Esophagus muscularis mucosa (tissue), 4 donors: ENCODE data around the gene NMNAT3. TPM values are rescaled to one million over a fixed set of nuclear protein-coding genes. Genes with fewer than 3 reads are reported as not detected.
"Not testable (repeated sequence)": the region's sequence is repeated elsewhere in the genome, so short reads cannot be mapped to it uniquely, and the experiment has no call there.

Experiments
- DNase-seq: peaks from one replicate; pipeline ENCODE4 v3.0.0-alpha.2; 2017; ENCODE audit errors: extremely low spot score
- H3K27ac ChIP-seq, 4 donors: fragments of 200-600 bp; sonication (generic); replicated peaks in 1 of 4; 1 replicate in 3 of 4; 2 replicates in 1 of 4; pipeline ENCODE4 v1.5.1; 2016 to 2019; ENCODE audit warnings: mild to moderate bottlenecking in 1 of 4
- H3K27me3 ChIP-seq, 4 donors: fragments of 200-600 bp; sonication (generic); one replicate each; pipeline versions ENCODE4 v1.5.1 to v1.6.0; 2016 to 2019
- H3K36me3 ChIP-seq, 4 donors: fragments of 200-600 bp; sonication (generic); one replicate each; pipeline ENCODE4 v1.5.1; 2016 to 2019
- H3K4me1 ChIP-seq, 4 donors: fragments of 200-600 bp; sonication (generic); one replicate each; pipeline ENCODE4 v1.5.1; 2016 to 2019
- H3K4me3 ChIP-seq, 4 donors: fragments of 200-600 bp; sonication (generic); 1 replicate in 2 of 4; 2 replicates in 2 of 4; pipeline ENCODE4 v1.5.1; 2016 to 2019; ENCODE audit warnings: mild to moderate bottlenecking in 4 of 4, moderate library complexity in 1 of 4
- H3K9me3 ChIP-seq, 4 donors: fragments of 200-600 bp; sonication (generic); 1 replicate in 3 of 4; 2 replicates in 1 of 4; pipeline ENCODE4 v1.5.1; 2016 to 2019
- EP300 ChIP-seq: sonication (generic); formaldehyde crosslinking; IDR thresholded peaks from one replicate; pipeline ENCODE4 v1.6.1; 2017; ENCODE audit warnings: antibody characterized with exemption
- POLR2A ChIP-seq: fragments of 450-650 bp; IDR thresholded peaks from one replicate; pipeline ENCODE4 v1.6.1; 2017; ENCODE audit warnings: antibody characterized with exemption, moderate library complexity, mild to moderate bottlenecking, low read depth
- POLR2AphosphoS5 ChIP-seq, 2 donors: sonication (generic); formaldehyde crosslinking; IDR thresholded peaks; one replicate each; pipeline ENCODE4 v1.6.1; 2017; ENCODE audit warnings: antibody characterized with exemption in 2 of 2
- WGBS: methylation state at CpG from one replicate; pipeline ENCODE4 v1.1.5; 2018; 5-methylcytosine and 5-hydroxymethylcytosine counted together
- intact Hi-C: fragments of 100-400 bp; cut with DNase I; formaldehyde crosslinking; loops from one replicate; pipeline ENCODE4 v1.15.1; 2023
- total RNA-seq, 4 donors: library from RNA; depleted of rRNA; stranded (reverse); fragments of >200 nt; gene quantifications; one replicate each; pipeline versions ENCODE4 v1.1.0 to v1.2.1, GENCODE V29; 2016
- TF ChIP-seq, protein P1 (sequence below), 3 experiments: fragments of 200-600 bp in 2 of 3; fragments of 450-650 bp in 1 of 3; sonication (generic) in 2 of 3; IDR thresholded peaks; one replicate each; pipeline ENCODE4 v1.5.1; 2017 to 2019; ENCODE audit warnings: antibody characterized with exemption in 3 of 3, mild to moderate bottlenecking in 2 of 3, moderate library complexity in 1 of 3

The NMNAT3 gene
- total RNA-seq, 4 donors from 2014 or later, result 10.7 to 15.6 (median 11.4) TPM

DNA sequence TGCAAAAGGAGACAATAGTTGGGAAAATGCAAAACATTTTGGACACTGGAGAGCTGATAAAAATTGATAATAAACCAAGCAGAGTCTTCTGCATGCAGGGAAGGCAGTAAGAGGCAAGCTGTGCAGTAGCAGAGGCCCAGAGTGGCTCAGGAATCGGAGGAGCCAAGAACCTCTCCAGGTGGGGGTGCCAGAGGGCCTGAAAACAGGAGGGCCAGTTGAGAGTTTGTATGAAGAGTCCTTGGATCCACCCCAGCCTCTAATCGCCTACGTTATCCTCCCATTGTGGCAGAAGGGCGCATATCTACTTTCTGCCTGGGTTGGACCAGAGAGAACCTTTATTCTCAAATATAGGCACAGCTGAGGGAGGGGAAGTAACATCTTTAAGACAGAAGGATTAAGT lies 89.3 kb downstream of the NMNAT3 start:
- Histone ChIP-seq H3K4me3 (no peak overlapping the region), H3K36me3 (peaks cover 0 to 2% (median 0%) of the 10 kb centered on the region in 4 donors), H3K9me3 (no peaks in the 10 kb centered on the region), H3K4me1 (no peaks in the 10 kb centered on the region), H3K27me3 (no peaks in the 10 kb centered on the region), H3K27ac (no peak overlapping the region)
- WGBS, result 91% methylated on average over 4 of the region's 4 CpGs
- DNase-seq, result peak; percentile 89
- TF ChIP-seq, protein P1, sequence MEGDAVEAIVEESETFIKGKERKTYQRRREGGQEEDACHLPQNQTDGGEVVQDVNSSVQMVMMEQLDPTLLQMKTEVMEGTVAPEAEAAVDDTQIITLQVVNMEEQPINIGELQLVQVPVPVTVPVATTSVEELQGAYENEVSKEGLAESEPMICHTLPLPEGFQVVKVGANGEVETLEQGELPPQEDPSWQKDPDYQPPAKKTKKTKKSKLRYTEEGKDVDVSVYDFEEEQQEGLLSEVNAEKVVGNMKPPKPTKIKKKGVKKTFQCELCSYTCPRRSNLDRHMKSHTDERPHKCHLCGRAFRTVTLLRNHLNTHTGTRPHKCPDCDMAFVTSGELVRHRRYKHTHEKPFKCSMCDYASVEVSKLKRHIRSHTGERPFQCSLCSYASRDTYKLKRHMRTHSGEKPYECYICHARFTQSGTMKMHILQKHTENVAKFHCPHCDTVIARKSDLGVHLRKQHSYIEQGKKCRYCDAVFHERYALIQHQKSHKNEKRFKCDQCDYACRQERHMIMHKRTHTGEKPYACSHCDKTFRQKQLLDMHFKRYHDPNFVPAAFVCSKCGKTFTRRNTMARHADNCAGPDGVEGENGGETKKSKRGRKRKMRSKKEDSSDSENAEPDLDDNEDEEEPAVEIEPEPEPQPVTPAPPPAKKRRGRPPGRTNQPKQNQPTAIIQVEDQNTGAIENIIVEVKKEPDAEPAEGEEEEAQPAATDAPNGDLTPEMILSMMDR (IDR thresholded peaks at IDR 0.05), result no peak
- TF ChIP-seq EP300 (no peak), POLR2AphosphoS5 (IDR thresholded peaks at IDR 0.05) (no peak), POLR2A (no peak)
- intact Hi-C loops, result no loop called here

DNA sequence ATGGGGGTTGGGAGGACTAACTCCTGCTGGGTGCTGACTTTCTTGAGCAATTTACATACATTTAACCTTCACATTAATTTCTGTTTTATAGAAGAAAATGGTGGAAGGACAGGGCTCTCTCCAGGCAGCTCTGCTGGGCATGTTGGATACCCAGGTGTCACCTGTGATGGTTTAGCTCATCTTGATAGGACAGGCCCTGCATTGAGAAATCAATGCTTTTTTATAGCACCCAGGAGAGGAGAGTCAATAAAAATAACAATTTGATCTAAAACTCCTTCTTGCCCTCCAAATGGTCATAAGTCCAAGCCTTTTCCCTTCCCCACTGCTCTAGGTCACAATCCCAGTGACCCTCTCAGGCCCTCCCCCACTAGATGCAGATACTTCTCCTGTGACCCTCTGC lies 90.0 kb downstream of the NMNAT3 start:
- no peaks in the 10 kb centered on the region for H3K9me3 ChIP-seq
- H3K4me1 ChIP-seq, result no peaks in the 10 kb centered on the region
- intact Hi-C loops, result no loop called here
- no peak for TF ChIP-seq POLR2AphosphoS5 (IDR thresholded peaks at IDR 0.05)
- TF ChIP-seq, protein P1 (IDR thresholded peaks at IDR 0.05), result no peak
- no peak for TF ChIP-seq POLR2A
- peak; percentile 55 for DNase-seq
- H3K27me3 ChIP-seq, result no peaks in the 10 kb centered on the region
- H3K27ac ChIP-seq, result no peak overlapping the region
- no peak overlapping the region for H3K4me3 ChIP-seq
- H3K36me3 ChIP-seq, result peaks cover 0 to 2% (median 0%) of the 10 kb centered on the region in 4 donors

DNA sequence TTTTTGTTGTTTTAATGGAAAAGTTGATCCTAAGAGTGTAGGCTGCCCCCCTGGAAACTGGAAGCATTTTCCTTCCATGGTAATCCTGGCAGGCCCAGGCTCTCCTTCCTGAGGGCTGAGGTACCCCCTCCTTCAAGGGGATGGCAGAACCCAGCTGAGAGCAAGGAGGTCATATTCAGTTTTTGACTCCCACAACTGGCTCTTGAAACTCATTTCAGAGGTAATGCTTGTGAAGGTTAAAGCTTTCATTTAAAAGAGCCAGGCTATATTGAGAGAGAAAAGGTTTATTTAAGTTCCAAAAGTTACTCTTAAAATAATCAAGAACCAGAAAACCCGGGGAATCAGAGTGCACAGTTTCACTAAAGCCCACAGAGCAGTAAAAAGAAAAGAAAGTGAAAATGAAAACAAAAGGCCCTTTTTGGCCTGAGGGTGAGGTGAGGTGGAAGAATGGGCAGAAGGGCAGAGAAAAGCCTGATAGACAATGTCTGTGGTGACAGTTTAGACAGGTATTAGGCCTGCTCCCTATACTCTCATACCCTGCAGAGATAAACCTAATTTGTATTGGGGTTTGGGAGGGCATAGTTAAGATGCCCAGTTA lies 91.3 kb downstream of the NMNAT3 start:
- 69% methylated on average over 1 of the region's 1 CpG for WGBS

DNA sequence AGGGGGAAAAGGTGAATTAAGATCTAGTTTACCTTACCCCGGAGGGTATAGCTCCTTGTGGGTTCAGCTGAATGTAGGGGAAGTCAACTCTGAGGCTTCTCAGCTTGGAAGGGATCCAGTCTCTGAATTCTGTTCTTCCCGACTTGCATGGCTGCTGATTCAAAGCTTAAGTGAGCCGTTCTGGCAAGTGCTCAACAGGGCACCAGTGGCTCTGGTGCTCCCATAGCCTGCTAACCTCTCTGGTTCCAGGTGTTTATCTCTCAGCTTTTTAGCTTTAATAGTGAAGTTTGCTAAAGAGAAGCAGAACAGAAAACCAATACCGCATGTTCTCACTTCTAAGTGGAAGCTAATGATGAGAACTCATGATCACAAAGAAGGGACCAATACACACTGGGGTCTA lies 92.0 kb downstream of the NMNAT3 start:
- Histone ChIP-seq H3K4me1 (no peaks in the 10 kb centered on the region), H3K9me3 (no peaks in the 10 kb centered on the region), H3K4me3 (no peak overlapping the region), H3K27ac (no peak overlapping the region), H3K27me3 (no peaks in the 10 kb centered on the region), H3K36me3 (peaks cover 0 to 2% (median 0%) of the 10 kb centered on the region in 4 donors)
- TF ChIP-seq POLR2A, result no peak
- no peak for TF ChIP-seq POLR2AphosphoS5 (IDR thresholded peaks at IDR 0.05)
- TF ChIP-seq EP300, result no peak
- TF ChIP-seq, protein P1 (IDR thresholded peaks at IDR 0.05), result no peak
- 75% methylated on average over 4 of the region's 4 CpGs for WGBS
- peak; percentile 64 for DNase-seq
- intact Hi-C loops, result no loop called here

More for the DNA sequence above, 91.3 kb downstream of the NMNAT3 start:
- Histone ChIP-seq H3K27me3 (no peaks in the 10 kb centered on the region), H3K9me3 (no peaks in the 10 kb centered on the region), H3K4me1 (no peaks in the 10 kb centered on the region), H3K36me3 (peaks cover 0 to 2% (median 0%) of the 10 kb centered on the region in 4 donors), H3K4me3 (no peak overlapping the region), H3K27ac (no peak overlapping the region)
- peak; percentile 31 for DNase-seq
- no peak for TF ChIP-seq EP300
- no peak for TF ChIP-seq POLR2AphosphoS5 (IDR thresholded peaks at IDR 0.05)
- TF ChIP-seq, protein P1 (IDR thresholded peaks at IDR 0.05), result no peak
- no peak for TF ChIP-seq POLR2A
- intact Hi-C loops, result no loop called here

DNA sequence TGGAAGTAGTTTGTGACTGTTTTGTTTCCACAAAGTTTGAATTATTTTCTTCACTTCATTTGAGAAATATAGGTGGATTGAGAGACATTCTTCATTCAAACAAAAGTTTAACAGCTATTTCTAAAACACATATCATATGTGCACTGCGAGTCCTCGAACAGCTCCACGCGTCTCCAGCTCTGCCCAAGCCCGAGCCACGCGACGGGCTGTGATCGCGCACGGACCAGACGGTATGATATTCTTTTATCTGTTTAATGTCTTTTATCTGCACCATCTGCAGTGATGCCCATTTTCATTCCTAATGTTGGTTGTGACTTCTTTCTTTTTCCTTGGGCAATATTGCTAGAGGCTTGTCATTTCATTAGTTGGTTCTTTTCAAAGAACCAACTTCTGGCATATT lies 94.1 kb downstream of the NMNAT3 start:
- DNase-seq, result peak; percentile 34
- intact Hi-C loops, H3K9me3 ChIP-seq, H3K4me1 ChIP-seq, H3K36me3 ChIP-seq, H3K27ac ChIP-seq, H3K27me3 ChIP-seq, H3K4me3 ChIP-seq: not testable (repeated sequence)
- WGBS, result 98% methylated on average over 12 of the region's 12 CpGs
